ENCODE measurements around the gene CA9. TPM values are rescaled to one million over a fixed set of nuclear protein-coding genes. Genes with fewer than 3 reads are reported as not detected.
A peak's percentile ranks its signal among the peaks of the same experiment; 100 is the strongest.

Gene CA9
- total and polyA plus RNA-seq, 2 donors (not counting 3 experiments of a cell fraction or from before 2014, with no cell fraction given), result 0.18 TPM; not detected in 1

DNA sequence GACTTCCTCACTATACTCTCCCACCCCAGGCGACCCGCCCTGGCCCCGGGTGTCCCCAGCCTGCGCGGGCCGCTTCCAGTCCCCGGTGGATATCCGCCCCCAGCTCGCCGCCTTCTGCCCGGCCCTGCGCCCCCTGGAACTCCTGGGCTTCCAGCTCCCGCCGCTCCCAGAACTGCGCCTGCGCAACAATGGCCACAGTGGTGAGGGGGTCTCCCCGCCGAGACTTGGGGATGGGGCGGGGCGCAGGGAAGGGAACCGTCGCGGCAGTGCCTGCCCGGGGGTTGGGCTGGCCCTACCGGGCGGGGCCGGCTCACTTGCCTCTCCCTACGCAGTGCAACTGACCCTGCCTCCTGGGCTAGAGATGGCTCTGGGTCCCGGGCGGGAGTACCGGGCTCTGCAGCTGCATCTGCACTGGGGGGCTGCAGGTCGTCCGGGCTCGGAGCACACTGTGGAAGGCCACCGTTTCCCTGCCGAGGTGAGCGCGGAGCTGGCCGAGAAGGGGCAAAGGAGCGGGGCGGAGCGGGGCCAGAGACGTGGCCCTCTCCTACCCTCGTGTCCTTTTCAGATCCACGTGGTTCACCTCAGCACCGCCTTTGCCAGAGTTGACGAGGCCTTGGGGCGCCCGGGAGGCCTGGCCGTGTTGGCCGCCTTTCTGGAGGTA lies 2.1 kb downstream of the CA9 start:
- Histone ChIP-seq H3K4me3 (replicated peaks in 1 of 3; ENCODE audit: insufficient read depth in 1 of 3, low read depth in 1 of 3, low read length in 3 of 3) (peak overlapping the region; percentile 34 to 43 (median 40)), H2AFZ (ENCODE audit: low read depth, low read length) (peak overlapping the region; percentile 96), H3K4me1 (ENCODE audit: control insufficient read depth, extremely low read depth, insufficient read depth, low read length) (peaks cover 5% of the 10 kb centered on the region), H3K9me3 (replicated peaks; ENCODE audit: control insufficient read depth, insufficient read depth, low read length) (no peaks in the 10 kb centered on the region), H3K27me3 (ENCODE audit: control insufficient read depth in 2 of 2, insufficient read depth in 2 of 2, low read length in 2 of 2) (peaks cover 3 to 11% of the 10 kb centered on the region in 2 experiments), H3K4me2 (ENCODE audit: insufficient read depth, low read length) (peak overlapping the region; percentile 61), H3K27ac (ENCODE audit: insufficient read depth, low read depth, low read length) (no peak overlapping the region), H3K36me3 (ENCODE audit: control insufficient read depth in 2 of 2, extremely low read depth in 1 of 2, insufficient read depth in 2 of 2, low read length in 2 of 2) (no peaks in the 10 kb centered on the region), H3K79me2 (ENCODE audit: control insufficient read depth, insufficient read depth, low read length) (no peaks in the 10 kb centered on the region), H3K9me1 (replicated peaks; ENCODE audit: control insufficient read depth, extremely low read depth, insufficient read depth, low read length) (no peaks in the 10 kb centered on the region), H4K20me1 (replicated peaks; ENCODE audit: control insufficient read depth, extremely low read depth, insufficient read depth, low read length) (no peaks in the 10 kb centered on the region), H3K9ac (replicated peaks; ENCODE audit: extremely low read depth, insufficient read depth, low read length) (peak overlapping the region; percentile 46)
- intact Hi-C loops (cut with micrococcal nuclease), result no loop called here
- dilution Hi-C loops (cut with MboI; ENCODE audit: extremely low pct_ligation_motif_present, low sequenced_read_pairs), result no loop called here
- BruUV-seq (replicated peaks), result no TSS peak
- TF ChIP-seq EZH2 (IDR thresholded peaks at IDR 0.05; ENCODE audit: borderline replicate concordance, low read depth, low read length, severe bottlenecking), result no peak
- TF ChIP-seq, protein P1, sequence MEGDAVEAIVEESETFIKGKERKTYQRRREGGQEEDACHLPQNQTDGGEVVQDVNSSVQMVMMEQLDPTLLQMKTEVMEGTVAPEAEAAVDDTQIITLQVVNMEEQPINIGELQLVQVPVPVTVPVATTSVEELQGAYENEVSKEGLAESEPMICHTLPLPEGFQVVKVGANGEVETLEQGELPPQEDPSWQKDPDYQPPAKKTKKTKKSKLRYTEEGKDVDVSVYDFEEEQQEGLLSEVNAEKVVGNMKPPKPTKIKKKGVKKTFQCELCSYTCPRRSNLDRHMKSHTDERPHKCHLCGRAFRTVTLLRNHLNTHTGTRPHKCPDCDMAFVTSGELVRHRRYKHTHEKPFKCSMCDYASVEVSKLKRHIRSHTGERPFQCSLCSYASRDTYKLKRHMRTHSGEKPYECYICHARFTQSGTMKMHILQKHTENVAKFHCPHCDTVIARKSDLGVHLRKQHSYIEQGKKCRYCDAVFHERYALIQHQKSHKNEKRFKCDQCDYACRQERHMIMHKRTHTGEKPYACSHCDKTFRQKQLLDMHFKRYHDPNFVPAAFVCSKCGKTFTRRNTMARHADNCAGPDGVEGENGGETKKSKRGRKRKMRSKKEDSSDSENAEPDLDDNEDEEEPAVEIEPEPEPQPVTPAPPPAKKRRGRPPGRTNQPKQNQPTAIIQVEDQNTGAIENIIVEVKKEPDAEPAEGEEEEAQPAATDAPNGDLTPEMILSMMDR (IDR thresholded peaks at IDR 0.05; ENCODE audit: extremely low read depth in 1 of 2, insufficient read depth in 1 of 2, low read depth in 1 of 2, low read length in 2 of 2), result no peak
- peak; percentile 48 for TF ChIP-seq MAX (IDR thresholded peaks at IDR 0.05; ENCODE audit: insufficient read depth, insufficient read length)
- POLR2A ChIA-PET, result interaction anchor here (0.6 kb wide), 1 partner anchor 15 kb away, joined by 5 read pairs; no protein-coding TSS in a partner anchor
- CTCF ChIA-PET, result interaction anchor here (0.9 to 2.3 kb wide), 9 partner anchors 9 to 72 kb away, joined by 3 to 15 read pairs (median 4); partner anchors contain the start of genes ARHGEF39, CCDC107, RMRP and TPM2
- peak; percentile 42 for DNase-seq (ENCODE audit: low read depth, low spot score)
- FAIRE-seq, result no peak
